ENCODE measurements around the gene KIRREL3. TPM values are rescaled to one million over a fixed set of nuclear protein-coding genes. Genes with fewer than 3 reads are reported as not detected.

The KIRREL3 gene
- total RNA-seq, 1 donor from 2014 or later, result 0.38 TPM

GRCh38 chr11:127039591-127039990, 39.0 kb upstream of the KIRREL3 start:
- no peaks in the 10 kb centered on the region for H3K36me3 Mint-ChIP-seq (ENCODE audit: low read depth, unreplicated experiment)
- peaks cover 4% of the 10 kb centered on the region for H3K27me3 Mint-ChIP-seq (ENCODE audit: unreplicated experiment)

GRCh38 chr11:127037596-127037995, 37.0 kb upstream of the KIRREL3 start:
- TF ChIP-seq CTCF (IDR thresholded peaks at IDR 0.05; ENCODE audit: unreplicated experiment), result no peak
- Mint-ChIP-seq H3K4me1 (ENCODE audit: unreplicated experiment) (no peaks in the 10 kb centered on the region), H3K4me3 (ENCODE audit: unreplicated experiment) (no peak overlapping the region), H3K9me3 (ENCODE audit: unreplicated experiment) (no peaks in the 10 kb centered on the region), H3K27me3 (ENCODE audit: unreplicated experiment) (peaks cover 4% of the 10 kb centered on the region), H3K27ac (ENCODE audit: unreplicated experiment) (no peak overlapping the region), H3K36me3 (ENCODE audit: low read depth, unreplicated experiment) (no peaks in the 10 kb centered on the region)
- no peak for DNase-seq (ENCODE audit: low spot score)

More at GRCh38 chr11:127039591-127039990, 39.0 kb upstream of the KIRREL3 start:
- H3K4me1 Mint-ChIP-seq (ENCODE audit: unreplicated experiment), result peaks cover 6% of the 10 kb centered on the region
- no peak for TF ChIP-seq CTCF (IDR thresholded peaks at IDR 0.05; ENCODE audit: unreplicated experiment)
- H3K27ac Mint-ChIP-seq (ENCODE audit: unreplicated experiment), result no peak overlapping the region
- no peak for DNase-seq (ENCODE audit: low spot score)
- no peak overlapping the region for H3K4me3 Mint-ChIP-seq (ENCODE audit: unreplicated experiment)
- H3K9me3 Mint-ChIP-seq (ENCODE audit: unreplicated experiment), result no peaks in the 10 kb centered on the region

- no peak for DNase-seq (ENCODE audit: low spot score)
- no peaks in the 10 kb centered on the region for H3K36me3 Mint-ChIP-seq (ENCODE audit: low read depth, unreplicated experiment)
- H3K9me3 Mint-ChIP-seq (ENCODE audit: unreplicated experiment), result no peaks in the 10 kb centered on the region
- no peak overlapping the region for H3K27ac Mint-ChIP-seq (ENCODE audit: unreplicated experiment)
- no peaks in the 10 kb centered on the region for H3K4me1 Mint-ChIP-seq (ENCODE audit: unreplicated experiment)
- TF ChIP-seq CTCF (IDR thresholded peaks at IDR 0.05; ENCODE audit: unreplicated experiment), result no peak
- peaks cover 4% of the 10 kb centered on the region for H3K27me3 Mint-ChIP-seq (ENCODE audit: unreplicated experiment)
- H3K4me3 Mint-ChIP-seq (ENCODE audit: unreplicated experiment), result no peak overlapping the region
Measured at GRCh38 chr11:127037001-127037400, 36.4 kb upstream of the KIRREL3 start.

- H3K36me3 Mint-ChIP-seq (ENCODE audit: low read depth, unreplicated experiment), result no peaks in the 10 kb centered on the region
- H3K27ac Mint-ChIP-seq (ENCODE audit: unreplicated experiment), result no peak overlapping the region
- TF ChIP-seq CTCF (IDR thresholded peaks at IDR 0.05; ENCODE audit: unreplicated experiment), result no peak
- no peaks in the 10 kb centered on the region for H3K4me1 Mint-ChIP-seq (ENCODE audit: unreplicated experiment)
- no peak for DNase-seq (ENCODE audit: low spot score)
- no peak overlapping the region for H3K4me3 Mint-ChIP-seq (ENCODE audit: unreplicated experiment)
- H3K9me3 Mint-ChIP-seq (ENCODE audit: unreplicated experiment), result no peaks in the 10 kb centered on the region
- H3K27me3 Mint-ChIP-seq (ENCODE audit: unreplicated experiment), result peaks cover 4% of the 10 kb centered on the region
Measured at GRCh38 chr11:127035824-127036223, 35.3 kb upstream of the KIRREL3 start.

- Mint-ChIP-seq H3K27me3 (ENCODE audit: unreplicated experiment) (peaks cover 4% of the 10 kb centered on the region), H3K27ac (ENCODE audit: unreplicated experiment) (no peak overlapping the region), H3K36me3 (ENCODE audit: low read depth, unreplicated experiment) (no peaks in the 10 kb centered on the region), H3K9me3 (ENCODE audit: unreplicated experiment) (no peaks in the 10 kb centered on the region), H3K4me3 (ENCODE audit: unreplicated experiment) (no peak overlapping the region), H3K4me1 (ENCODE audit: unreplicated experiment) (no peaks in the 10 kb centered on the region)
- DNase-seq (ENCODE audit: low spot score), result no peak
- TF ChIP-seq CTCF (IDR thresholded peaks at IDR 0.05; ENCODE audit: unreplicated experiment), result no peak
Measured at GRCh38 chr11:127034973-127035372, 34.4 kb upstream of the KIRREL3 start.
